ENCODE measurements around the gene SH2D5. TPM values are rescaled to one million over a fixed set of nuclear protein-coding genes. Genes with fewer than 3 reads are reported as not detected.
A peak's percentile ranks its signal among the peaks of the same experiment; 100 is the strongest.

SH2D5 gene
- total RNA-seq, 1 donor from 2014 or later = 3.2 TPM

GRCh38 chr1:20726932-20727745, 5.4 kb downstream of the SH2D5 start:
- Mint-ChIP-seq H3K27me3 (ENCODE audit: low read depth) (peaks cover 39% of the 10 kb centered on the region), H3K9me3 (no peaks in the 10 kb centered on the region), H3K36me3 (ENCODE audit: low read depth) (no peaks in the 10 kb centered on the region), H3K27ac (ENCODE audit: unreplicated experiment) (no peak overlapping the region), H3K4me3 (no peak overlapping the region), H3K4me1 (peaks cover 9% of the 10 kb centered on the region)
- DNase-seq (ENCODE audit: low read depth, low spot score) = no peak
- TF ChIP-seq CTCF (conservative IDR thresholded peaks at IDR 0.05) = no peak

GRCh38 chr1:20726118-20726911, 6.2 kb downstream of the SH2D5 start:
- H3K27me3 Mint-ChIP-seq (ENCODE audit: low read depth) = peaks cover 36% of the 10 kb centered on the region
- DNase-seq (ENCODE audit: low read depth, low spot score) = no peak
- H3K4me1 Mint-ChIP-seq = peaks cover 9% of the 10 kb centered on the region
- no peak overlapping the region for H3K27ac Mint-ChIP-seq (ENCODE audit: unreplicated experiment)
- no peak overlapping the region for H3K4me3 Mint-ChIP-seq
- TF ChIP-seq CTCF (conservative IDR thresholded peaks at IDR 0.05) = no peak
- no peaks in the 10 kb centered on the region for H3K36me3 Mint-ChIP-seq (ENCODE audit: low read depth)
- no peaks in the 10 kb centered on the region for H3K9me3 Mint-ChIP-seq

- Mint-ChIP-seq H3K27me3 (ENCODE audit: low read depth) (peaks cover 28% of the 10 kb centered on the region), H3K36me3 (ENCODE audit: low read depth) (no peaks in the 10 kb centered on the region), H3K4me3 (peak overlapping the region; percentile 27), H3K27ac (ENCODE audit: unreplicated experiment) (no peak overlapping the region), H3K9me3 (no peaks in the 10 kb centered on the region), H3K4me1 (peaks cover 9% of the 10 kb centered on the region)
- DNase-seq (ENCODE audit: low read depth, low spot score) = no peak
- no peak for TF ChIP-seq CTCF (conservative IDR thresholded peaks at IDR 0.05)
Measured at GRCh38 chr1:20725189-20726117, 7.0 kb downstream of the SH2D5 start.

DNA sequence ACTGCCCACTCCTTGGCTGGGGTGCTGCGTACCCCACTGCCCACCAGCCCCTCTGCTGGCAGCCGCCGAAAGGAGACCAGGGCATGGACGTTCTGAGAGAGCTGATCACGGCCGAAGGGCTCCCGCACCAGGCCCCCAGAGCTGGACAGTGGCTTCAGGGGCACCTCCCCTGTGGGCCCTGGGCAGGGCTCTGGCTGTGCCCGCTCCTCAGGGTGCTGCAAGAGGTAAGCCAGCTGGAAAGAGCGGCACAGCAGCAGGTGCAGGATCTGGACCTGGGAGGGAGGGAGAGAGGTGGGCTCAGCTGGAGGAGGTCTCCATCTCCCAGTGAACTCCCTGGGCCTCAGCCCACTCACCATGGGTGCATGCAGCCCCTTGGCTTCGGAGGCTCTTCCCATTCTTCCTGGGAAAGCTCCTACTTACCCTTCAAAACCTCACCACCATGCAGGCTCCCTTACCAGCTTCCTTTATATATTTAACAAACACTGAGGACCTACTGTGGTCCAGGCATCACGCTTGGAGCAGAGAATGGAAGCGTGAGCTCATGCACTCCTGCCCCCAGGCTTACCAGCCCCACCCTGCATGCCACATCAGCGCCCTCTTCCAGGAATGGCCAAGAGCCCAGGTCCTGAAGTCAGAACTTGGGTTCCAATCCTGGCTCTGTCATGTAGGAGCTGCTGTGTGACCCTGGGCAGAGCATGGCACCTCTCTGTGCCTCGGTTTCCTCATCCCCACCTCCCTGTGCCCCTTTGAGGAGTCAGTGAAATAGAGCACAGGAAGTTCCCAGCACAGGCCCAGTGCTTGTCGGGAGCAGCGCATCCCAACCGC, 7.9 kb downstream of the SH2D5 start:
- no peaks in the 10 kb centered on the region for H3K36me3 Mint-ChIP-seq (ENCODE audit: low read depth)
- no peak for DNase-seq (ENCODE audit: low read depth, low spot score)
- no peak overlapping the region for H3K4me3 Mint-ChIP-seq
- peaks cover 24% of the 10 kb centered on the region for H3K27me3 Mint-ChIP-seq (ENCODE audit: low read depth)
- H3K4me1 Mint-ChIP-seq = peaks cover 9% of the 10 kb centered on the region
- no peak overlapping the region for H3K27ac Mint-ChIP-seq (ENCODE audit: unreplicated experiment)
- no peaks in the 10 kb centered on the region for H3K9me3 Mint-ChIP-seq
- no peak for TF ChIP-seq CTCF (conservative IDR thresholded peaks at IDR 0.05)
